Activated CD4-positive, alpha-beta T cell treated with anti-CD3 and anti-CD28 coated beads, Interleukin-2, Interleukin-4, amounts not matched to agents 100 ng/mL and 50 ng/mL, durations not matched to agents 16 hours and 8 hours (primary cell): Measurements from ENCODE around the gene SP6.

Experiments used
- DNase-seq: peaks from one replicate; pipeline ENCODE4 v3.0.0-alpha.2; 2020; ENCODE audit warnings: low spot score

The SP6 gene

DNA sequence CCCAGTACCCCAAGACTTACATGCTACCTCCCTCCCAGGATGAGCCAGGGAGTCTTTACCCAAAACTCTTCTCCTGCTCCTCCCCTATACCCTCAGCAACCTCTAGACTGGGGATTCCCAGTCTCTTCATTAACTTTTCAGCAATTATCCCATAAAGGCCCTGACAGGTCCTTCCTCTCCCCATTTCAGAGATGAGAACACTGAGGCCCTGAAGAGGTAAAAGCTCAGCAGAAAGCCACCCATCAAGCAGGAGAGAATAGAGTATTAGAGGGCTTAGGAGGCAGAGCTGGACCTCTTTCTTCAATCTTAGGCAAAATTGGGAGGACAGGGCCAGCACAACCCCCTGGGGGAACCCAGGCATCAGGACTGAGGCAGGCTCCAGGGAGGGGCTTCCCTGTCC is 5.9 kb upstream of the SP6 start:
- DNase-seq: no peak

DNA sequence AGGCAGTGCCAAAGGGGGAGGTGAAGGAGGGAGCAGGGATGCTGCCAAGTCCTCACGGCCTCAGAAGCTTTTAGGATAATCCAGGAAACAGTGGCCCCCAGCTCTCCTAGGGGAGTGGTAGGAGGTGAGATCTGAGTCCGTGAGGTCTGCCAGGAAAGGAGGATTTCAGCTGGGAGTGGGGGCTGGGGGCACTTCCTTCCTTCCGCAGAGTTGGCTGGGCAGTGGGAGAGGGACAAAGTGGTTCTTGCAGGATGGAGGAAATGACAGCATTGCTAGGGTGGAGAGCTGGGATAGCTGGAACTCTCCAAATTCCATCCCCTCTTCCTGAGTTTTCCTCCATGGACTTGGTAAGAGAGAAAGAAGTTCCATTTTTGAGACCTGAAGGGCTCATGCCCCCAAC is 4.8 kb upstream of the SP6 start:
- no peak for DNase-seq

DNA sequence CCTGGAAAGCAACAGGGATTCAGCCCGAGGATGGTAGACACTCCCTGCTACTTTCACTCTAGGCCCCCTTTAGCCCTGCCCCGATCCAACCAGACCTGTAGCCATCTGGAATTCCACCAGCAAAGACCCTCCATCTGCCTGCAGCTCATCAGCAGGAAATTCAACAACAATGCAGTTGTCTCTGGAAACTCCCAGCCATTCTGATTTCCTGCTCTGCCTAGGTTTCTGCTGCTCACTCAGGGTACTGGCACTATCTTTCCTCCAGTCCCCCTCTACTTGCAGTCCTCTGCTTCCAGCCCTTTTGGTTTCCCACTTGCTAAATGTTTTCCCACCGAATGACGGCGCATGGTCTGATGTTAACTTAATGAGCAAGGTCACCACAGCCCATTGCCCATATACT is 2.7 kb upstream of the SP6 start:
- DNase-seq: no peak

DNA sequence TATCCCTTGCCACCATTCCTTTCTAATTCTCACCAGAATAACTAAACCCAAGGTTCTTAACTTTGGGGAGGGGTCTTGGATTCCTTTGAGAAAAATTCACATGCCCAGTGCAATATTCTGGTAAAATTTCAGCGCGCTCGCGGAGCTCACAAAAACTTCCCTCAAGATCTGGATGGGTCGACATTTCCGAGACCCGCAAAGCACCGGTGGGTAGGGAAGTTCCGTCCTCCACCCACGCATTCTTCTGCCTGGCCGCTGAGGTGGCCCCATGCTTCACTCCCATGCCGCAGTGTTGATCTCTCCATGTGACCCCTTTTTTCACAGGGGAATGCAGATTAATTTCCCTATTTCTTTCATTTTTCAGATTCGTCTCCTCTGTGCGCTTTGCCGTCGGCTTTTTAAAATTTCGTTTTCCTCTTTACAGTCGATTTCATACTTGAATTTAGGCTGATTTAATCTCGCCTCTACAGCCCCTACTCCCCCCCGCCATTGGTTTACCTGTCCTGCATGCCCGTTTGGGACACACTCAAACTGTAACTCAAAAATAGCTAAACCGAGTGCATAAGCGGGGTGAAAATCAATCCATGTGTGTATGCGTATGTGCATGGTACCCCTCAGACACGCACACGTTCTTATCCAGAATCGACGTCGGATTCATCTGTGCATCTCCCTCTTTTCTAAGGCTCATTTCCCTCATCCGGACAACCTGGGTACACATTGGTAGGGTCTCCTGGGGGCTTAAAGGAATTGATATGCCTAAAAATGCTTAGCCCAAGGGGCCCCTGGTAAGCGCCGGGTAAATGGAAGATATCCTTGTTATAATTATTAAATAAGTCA is 1.4 kb upstream of the SP6 start:
- DNase-seq: no peak

DNA sequence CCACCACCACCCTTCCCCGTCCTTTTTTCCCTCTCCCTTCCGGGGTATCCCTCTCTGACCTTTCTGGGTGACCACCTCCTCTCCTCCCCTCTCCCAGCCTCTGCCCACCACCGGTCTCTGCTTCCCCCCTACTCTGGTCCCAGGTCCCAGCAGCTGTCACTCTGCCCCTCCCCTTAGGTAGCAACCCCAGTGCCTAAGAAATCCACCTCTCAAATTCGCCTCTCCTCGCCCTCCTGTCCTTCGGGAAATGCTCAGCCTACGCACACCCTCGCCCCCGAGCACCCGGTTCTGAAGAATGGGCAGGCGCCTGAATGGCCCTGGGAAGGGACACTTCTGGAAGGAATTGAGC is 775 bp upstream of the SP6 start:
- no peak for DNase-seq

DNA sequence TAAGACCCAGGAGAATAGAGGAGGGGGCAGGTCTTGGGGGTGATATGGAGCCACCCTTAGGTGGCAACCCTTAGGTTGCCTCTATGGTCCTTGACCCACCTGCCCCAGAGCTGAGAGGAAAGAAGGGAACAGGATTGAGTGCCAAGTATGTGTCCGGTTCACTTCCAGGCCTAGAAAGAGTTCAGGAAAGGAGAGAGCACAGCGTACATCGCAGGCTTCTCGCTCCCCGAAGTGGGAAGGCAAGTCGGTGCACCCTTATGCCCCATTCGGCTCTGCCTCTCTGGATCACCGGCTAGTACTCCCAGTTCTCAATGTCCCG is 631 bp downstream of the SP6 start:
- no peak for DNase-seq

DNA sequence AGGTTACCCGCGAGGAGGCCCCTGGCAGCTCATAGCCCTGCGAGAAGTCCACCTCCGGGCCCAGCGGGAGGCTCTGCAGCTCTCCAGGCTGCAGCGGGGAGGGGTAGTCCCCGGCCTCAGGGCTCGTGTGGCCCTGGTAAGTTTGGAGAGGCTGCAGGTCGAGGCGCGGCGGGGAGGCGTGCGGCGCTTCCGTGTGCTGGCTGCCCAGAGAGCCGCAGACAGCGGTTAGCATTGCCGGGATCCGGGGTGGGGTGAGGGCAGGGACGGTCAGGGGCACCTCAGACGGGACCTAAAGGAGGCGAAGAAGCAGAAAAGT is 2.8 kb downstream of the SP6 start:
- DNase-seq: no peak

DNA sequence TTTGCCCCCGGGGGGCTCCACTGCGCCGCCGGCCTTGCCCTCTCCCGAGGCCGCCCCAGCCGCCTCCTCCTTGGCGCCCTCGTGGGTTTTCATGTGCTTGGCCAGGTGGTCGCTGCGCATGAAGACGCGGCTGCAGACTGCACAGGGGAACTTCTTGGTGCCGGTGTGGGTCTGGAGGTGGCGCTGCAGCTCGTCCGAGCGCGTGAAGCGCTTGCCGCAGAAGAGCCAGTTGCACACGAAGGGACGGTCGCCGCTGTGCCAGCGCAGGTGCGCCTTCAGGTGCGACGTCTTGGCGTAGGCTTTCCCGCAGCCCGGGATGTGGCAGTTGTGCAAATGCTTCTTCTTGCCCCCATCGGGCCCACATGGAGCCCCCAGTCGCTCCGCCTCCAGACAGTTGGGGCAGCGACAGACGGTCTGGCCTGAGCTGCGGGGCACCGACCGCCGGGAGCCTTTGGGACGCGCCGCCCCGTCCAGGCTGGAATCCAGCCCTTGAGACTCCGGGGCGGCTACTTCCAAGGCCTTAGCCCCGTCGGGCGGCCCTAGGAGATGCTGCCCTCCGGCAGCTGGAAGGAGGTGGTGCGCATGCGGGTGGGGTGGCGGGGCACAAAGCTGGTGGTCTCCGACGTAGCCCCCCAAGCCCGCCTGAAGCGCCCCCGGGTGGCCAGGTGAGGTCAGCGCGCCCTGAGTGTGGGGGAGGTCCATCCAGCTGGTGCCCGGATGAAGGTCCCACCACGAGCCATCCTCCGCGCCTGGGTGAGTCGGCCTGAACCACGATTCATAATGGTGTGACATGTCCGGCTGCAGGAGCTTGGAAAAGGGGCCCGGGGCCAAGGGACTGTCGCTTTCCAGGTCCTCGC is 3.4 kb downstream of the SP6 start:
- no peak for DNase-seq

DNA sequence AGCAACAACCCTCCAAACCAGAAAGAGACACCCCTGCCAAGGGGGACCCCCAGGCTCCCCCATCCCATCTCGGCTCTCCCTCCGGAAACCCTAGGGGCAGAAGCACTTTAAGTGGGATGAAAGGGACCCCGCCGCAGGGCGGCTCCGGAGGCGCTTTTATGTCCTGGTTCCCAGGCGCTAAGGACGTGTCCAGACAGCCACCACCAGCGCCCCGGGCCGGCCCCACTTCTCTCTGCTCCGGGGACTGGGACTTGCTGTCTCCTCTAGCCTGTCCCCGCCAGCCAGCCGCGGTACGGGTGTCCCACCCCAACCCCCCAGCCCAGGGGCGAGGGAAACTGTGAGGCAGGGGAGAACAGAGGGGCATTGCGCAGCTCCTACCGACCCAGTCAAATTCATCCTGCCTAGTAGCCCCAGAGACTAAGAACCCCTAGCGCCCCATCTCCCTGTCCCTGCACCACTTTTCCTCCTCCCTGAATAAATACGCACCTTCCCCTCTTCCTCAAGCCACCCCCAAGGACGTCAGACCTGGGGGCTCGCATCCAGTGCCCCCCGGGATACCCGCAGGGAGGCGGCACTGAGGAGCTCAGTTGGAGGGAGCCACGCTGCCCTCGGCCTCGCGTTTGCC is 4.1 kb downstream of the SP6 start:
- DNase-seq: no peak

DNA sequence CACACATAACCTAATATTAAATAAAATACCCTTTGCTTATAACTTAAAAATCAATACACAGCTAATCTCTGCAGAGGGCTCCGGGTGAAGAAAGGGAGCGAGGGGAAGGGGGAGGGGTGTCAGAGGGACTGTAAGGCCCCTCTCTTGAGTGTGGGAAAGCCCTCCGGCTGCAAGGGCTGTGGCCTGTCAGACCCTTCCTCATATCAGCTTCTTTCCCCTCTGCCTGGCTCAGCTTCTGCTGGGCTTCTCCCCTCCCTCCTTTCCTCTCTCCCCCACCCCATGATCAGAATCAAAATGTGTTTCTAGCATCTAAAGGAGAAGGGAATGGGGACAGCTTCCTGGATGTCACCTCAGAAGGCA is 5.3 kb downstream of the SP6 start:
- no peak for DNase-seq

DNA sequence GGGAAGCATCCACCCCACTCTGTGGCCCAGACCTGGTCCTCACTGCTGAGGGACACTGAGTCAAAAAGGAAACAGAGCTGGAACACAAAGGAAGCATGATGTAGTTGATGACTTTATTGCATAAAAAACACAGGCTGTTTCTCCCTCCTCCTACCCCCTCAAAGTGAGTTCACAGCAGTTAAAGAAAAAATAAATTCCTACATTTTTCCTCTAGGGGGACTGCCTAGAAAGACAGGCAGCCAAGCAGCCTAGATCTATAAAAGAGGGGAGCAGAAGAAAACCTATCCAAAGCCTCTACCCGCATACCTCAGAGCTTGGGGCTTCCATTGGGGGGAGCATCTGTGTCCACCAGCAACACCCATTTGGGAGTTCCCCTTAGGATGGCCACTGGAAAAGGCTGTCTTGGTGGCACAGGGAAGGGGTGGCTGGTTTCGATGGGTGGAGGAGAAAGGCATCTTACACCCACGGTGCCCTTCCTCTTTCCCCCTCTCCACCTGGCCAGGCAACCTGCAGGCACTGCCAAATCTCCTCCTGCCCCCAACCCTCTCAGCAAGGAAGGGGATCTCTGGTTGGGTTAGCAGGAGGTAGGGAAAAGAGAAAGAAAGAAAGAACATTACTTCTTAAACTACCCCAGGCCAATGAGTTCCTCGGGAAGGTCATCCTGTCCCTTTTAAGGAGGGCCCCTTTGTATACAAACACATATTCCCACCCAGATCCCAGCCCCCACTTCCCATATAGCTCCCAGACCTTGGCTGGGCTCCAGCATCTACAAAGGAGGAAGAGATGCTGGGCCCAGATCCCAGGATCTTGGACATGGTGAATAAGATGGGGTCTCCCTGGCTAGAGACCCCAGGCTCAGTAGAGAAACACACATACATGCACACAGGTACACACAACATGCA is 5.9 kb downstream of the SP6 start:
- no peak for DNase-seq

DNA sequence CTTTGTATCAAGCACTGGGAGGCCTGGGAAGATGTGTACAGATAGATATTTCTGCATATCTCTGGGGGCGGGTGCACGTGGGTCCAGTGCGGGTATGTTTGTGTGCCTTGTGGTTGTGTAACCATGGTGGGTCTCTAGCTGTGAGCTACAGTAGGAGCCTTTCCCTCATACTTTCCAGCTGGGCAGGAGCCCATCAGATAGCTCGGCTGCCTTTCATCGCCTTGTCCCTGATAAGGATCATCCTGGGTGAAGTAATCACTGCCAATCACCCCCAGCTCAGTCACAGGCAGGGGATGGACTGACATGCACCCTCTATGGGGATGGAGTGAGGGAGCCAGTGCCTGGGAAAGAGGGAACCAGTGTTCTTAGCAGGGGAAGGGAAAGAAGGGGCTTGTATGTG is 6.7 kb downstream of the SP6 start:
- DNase-seq: no peak

DNA sequence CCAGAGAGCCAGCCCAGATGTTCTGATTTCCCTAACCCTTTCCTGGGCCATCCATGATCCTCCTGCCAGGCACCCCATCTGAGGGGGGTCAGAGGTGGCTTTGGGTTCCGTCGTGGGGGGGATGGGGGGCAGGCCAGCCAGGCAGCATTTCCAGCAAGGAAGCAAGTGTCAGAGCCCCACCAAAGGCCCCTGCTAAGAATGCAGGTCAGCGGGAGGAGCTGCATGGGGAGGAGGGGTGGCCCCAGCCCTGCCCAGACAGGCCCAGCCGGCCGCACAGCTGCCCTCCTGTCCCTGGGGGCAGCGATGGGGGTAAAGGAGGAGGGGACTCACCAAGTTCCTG is 7.6 kb downstream of the SP6 start:
- no peak for DNase-seq

DNA sequence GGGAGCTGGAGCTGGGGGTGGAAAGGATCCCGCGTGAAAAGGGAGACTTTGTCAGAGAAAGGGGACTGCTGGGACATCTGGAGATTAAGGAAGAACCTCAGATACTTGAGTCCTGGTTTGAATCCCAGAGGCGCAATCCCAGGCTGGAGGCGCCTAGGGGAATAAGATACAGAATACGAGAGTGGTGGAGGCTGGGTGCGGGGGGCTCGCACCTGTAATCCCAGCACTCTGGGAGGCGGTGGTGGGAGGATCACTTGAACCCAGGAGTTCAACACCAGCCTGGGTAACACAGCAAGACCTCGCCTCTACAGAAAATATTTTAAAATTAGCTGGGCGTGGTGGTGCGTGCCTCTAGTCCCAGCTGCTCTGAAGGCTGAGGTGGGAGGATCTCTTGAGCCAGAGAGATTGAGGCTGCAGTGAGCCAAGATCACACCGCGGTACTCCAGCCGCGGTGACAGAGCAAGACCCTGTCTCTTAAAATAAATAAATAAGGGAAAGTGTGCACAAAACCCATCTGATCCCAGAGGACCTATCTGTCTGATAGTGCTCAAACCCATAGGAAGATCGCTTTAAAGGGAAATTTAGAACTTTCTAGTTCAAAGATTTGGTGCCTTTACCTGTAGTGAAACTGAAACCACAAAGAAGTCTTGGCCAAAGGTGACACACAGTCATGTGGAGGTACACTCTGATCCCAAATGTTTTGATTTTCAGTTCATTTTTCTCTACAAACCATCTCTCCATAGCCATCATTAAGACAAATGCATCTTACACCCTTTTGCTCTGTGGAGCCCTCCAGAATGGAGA is 9.3 kb downstream of the SP6 start:
- no peak for DNase-seq

DNA sequence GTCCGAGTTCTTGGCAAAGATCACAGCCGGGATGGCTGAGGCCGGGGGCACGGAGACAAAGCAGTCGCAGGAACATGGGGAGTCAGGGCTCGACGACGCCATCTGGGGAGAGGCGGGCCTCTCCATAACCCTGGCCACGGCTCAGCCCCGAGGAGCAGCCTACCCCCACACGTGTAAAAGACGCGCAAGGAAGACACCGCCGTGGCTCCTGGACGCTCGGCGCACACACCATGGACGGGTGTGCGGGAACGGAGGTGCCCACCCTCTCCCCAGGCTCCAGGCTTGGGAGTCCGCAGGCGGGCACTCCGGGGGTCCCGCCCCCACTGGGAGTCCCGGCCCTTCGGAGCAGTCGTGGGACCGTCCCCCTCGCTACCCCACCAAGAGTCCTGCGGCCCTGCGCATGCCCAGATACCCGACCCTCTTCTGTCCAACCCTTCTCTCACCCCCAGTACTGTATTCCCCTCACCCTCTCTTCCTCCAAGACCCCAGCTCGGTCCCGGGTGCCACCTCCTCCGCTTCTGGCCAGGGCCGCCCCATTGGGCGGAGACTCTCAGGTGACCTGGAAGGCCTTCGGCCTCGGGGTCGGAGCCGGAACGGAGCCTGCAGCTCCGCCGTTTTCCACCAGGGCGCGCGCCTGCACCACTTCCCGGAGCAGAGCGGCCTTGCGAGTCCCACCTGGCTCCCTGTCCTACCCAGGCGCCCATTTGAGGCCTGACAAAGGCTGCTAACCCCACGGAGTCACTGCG is 10.0 kb downstream of the SP6 start, which contains the start of gene SCRN2:
Gene SCRN2, minus strand, starts transcription at position 532 of the 746 bp plus-strand sequence. Its CDS starts 430 bp downstream, at position 102.
- DNase-seq: peak; percentile 93

DNA sequence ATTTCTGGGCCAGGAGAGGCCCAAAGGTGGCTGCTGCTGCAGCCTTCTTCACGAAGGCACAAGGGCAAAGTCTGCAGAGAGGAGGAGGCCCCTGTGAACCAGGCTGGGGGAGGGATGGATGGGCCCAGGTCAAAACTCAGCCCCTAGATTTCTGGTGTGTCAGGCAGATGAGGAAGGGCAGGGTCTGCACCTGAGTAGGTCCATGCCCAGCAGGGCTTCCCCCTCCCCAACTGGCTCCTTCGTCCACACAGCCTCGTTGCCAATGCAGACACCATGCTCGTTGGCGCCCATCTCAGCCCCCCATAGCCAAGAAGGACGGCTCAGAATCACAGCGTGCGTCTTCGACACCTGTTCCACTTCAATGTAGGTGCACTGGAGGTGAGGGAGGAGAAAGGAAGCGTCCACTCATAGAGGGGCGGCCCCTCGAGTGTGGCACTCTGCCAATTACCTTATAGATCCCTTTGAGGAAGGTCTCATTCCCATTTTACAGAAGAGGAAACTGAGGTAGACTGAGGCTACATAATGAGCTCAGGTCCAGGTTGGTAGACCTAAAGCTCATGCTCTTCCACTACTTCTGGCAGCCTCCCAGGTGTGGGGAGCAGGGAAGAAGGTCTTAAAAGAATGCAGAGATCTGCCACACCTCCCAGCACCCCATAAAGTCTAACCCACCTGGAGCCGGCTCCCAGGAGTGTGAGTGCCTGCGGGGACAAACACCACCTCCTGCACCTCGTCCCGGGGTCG is 10.8 kb downstream of the SP6 start:
- DNase-seq: no peak

DNA sequence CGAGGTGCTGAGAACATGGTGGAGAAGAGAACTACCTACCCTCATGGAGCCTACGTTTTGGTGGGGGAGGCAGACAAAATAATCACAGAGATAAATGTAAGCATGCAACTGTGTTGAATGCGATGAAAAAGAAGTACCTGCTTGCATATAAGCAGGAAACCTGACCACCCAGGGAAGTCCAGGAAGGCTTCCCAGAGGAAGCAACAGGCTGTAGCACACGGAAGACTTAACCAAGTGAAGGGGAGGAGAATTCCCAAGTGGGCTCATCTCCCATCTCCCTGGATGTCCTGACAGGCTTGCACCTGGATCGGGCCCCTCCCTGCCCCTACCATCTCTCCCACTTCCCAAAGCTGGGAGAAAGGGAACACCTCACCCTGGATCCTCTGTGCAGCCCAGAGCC is 11.9 kb downstream of the SP6 start:
- no peak for DNase-seq

DNA sequence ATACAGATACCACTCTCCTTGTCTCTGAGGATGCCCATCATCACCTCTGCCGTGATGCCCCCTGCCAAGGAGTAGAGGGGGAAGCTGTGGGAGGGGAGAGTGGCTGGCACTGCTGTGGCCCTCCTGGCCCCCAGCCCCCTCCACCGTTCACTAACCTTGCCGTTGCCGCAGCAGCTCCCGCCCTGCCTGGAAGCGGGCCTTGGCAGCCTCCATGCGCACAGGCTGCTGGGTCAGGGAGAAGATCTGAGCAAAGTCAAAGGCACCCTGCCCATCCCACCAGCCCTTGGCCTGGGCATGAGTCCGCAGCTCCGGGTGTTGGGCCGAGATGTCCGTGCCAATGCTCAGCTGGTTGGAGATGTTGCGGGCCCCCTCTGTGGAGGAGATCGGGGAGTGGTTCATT is 12.3 kb downstream of the SP6 start:
- no peak for DNase-seq

DNA sequence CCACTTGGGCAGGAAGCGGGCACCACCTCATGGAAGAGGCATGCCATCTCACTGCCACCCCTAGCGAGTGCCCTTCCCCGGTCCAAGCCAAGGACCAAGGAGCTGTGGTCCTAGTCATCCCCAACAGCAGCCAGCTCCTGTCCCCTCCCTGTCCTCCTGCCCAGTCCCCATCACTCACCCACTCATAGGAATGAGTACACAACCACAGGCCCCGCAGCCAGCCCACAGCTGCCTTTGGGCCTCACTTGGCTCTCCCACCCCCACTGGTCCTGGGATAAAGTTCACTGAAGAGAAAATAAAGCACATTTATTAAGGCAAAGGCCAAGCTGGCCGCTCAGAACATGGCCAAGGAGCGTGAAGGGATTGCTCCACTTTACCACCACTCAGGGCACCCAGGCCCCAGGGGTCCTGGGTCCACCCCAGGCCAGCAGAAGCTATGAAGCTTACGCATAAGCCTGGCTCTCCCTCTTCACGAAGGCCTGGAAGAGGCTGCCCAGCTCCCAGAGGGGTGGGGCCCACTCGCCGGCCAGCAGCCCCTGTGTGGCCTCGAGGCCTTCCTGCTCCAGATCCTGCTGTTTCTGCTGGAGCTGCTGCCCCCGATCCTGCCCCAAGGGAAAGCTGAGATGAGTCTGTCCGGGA is 13.4 kb downstream of the SP6 start:
- no peak for DNase-seq

DNA sequence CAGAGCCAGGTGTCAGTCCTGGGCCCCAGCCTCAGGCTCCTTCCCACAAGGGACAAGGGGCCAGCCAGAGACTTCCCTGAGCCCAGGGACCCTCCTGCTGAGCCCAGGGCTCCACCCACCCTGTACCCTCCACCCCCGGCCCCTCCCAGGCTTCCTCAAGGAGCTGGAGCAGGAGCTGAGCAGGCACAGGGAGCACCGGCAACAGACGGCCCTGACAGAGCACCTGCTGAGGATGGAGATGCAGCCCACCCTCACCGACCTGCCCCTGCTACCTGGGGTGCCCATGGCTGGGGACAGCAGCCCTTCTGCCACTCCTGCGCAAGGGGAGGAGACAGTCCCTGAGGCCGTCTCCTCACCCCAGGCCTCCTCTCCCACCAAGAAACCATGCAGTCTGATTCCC is 14.4 kb downstream of the SP6 start:
- DNase-seq: no peak
